CD1c-positive myeloid dendritic cell (primary cell): Measurements from ENCODE around the gene RYR1.
"Not testable (repeated sequence)": the region's sequence is repeated elsewhere in the genome, so short reads cannot be mapped to it uniquely, and the experiment has no call there.

Experiments used
- DNase-seq: peaks from one replicate; pipeline ENCODE4 v3.0.0-alpha.2; 2016; ENCODE audit errors: extremely low spot score

Gene RYR1

GRCh38 chr19:38457690-38458405, 24.4 kb downstream of the RYR1 start:
- no peak for DNase-seq

- DNase-seq: no peak
These were observed 25.5 kb downstream of the RYR1 start for GRCh38 chr19:38458991-38459390.

DNA sequence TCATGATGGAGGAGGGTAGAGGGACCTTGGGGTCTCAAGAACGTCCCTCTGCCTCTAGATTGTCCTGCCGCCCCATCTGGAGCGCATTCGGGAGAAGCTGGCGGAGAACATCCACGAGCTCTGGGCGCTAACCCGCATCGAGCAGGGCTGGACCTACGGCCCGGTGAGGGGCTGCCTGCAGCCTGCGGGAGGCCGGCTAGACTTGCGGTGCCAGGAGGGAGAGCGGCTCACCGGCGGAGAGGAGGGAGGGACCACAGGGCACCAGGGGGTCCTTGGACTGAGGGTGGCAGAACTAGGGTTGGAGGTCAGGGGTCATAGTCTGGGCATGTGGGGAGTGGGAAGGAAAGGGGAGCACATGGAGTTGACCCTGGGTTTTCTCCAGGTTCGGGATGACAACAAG, 29.9 kb downstream of the RYR1 start:
- DNase-seq: no peak

DNA sequence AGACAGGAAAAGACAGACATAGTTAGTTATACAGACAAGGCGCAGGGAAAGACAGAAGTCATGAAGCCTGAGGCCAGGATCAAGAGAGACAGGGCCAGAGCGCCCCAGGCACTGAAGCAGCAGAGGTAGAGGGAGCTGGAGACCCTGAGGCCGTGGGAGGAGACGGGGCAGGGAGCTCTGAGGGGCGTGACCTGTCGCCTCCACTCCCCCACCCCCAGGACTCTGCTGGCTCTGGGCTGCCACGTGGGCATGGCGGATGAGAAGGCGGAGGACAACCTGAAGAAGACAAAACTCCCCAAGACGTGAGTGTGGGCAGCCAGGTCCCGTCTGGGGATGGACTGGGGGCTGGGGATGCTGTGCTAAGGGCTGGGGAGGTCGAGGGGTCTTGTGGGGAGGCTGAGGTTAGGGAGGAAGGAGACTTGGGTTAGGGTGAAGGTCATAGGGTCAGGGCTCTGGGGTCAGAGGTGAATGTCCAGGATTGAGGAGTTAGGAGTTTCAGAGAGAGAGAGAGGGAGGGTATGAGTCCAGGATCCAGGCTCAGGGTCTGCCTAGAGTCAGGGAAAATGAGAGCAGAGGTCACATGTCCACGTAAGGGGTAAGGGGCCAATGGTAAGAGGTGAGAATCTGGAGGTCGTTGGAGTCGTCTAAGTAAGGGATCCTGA, 31.1 kb downstream of the RYR1 start:
- no peak for DNase-seq

GRCh38 chr19:38466050-38466449, 32.6 kb downstream of the RYR1 start:
- no peak for DNase-seq

DNA sequence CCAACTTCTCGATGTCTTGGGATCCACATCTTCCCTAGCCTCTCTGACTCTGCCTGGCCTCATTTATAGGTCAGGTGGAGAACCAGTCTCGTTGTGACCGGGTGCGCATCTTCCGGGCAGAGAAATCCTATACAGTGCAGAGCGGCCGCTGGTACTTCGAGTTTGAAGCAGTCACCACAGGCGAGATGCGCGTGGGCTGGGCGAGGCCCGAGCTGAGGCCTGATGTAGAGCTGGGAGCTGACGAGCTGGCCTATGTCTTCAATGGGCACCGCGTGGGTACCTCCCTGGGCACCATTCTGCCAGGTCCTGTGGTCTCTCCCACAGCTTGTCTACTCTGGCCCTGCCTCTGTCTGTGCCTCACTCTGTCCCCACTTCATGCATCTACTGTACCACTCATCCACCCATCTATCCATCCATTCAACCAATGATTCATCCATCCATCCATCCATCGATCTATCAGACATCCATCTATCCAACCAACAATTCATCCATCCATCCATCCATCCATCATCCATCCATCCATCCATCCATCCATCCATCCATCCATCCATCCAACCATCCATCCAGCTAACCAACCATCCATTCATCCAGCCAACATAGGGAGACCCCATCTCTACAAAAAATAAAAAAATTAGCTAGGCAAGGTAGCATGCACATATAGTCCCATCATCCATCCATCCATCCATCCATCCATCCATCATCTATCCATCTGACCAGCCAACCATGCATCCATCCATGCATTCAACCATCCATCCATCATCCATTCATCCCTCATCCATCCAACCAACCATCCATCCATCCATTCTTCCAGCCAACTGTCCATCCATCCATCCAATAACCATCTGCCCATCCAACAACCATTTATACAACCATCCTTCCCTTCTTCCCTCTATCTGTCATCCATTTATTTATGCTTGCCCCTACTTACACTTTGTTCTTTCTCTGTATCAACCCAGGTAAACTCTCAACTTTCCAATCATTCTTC, 34.3 kb downstream of the RYR1 start:
- no peak for DNase-seq

GRCh38 chr19:38469151-38469550, 35.7 kb downstream of the RYR1 start:
- no peak for DNase-seq

GRCh38 chr19:38470788-38471480, 37.4 kb downstream of the RYR1 start:
- DNase-seq: no peak

- DNase-seq: not testable (repeated sequence)
These were observed 39.2 kb downstream of the RYR1 start for GRCh38 chr19:38472725-38473124.

DNA sequence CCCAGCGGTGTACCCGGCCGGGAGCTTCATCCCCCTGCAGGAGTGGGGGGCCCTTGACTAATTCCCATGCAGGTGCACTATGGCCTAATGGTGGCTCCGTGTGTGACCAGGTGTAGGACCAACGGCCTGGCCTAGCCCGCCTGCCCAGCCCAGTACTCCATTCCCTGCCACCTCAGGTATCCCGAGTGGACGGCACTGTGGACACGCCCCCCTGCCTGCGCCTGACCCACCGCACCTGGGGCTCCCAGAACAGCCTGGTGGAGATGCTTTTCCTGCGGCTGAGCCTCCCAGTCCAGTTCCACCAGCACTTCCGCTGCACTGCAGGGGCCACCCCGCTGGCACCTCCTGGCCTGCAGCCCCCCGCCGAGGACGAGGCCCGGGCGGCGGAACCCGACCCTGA, 39.7 kb downstream of the RYR1 start:
- DNase-seq: no peak

- no peak for DNase-seq
These were observed 41.7 kb downstream of the RYR1 start for GRCh38 chr19:38475176-38475575.

GRCh38 chr19:38478273-38478971, 44.9 kb downstream of the RYR1 start:
- DNase-seq: no peak

DNA sequence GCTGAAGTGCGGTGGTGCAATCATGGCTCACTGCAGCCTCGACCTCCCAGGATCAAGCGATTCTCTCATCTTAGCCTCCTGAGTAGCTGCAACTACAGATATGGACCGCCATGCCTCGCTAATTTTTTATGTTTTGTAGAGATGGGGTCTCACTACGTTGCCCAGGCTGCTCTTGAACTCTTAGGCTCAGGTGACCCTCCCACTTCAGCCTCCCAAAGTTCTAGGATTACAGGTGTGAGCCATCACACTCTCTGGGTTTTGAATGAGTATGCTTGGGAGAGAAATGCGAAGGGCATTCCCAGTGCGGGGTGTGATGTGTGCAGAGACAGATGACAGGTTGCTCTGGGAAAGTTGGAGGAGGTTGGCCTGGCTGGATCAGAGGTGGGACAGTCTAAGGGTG, 49.0 kb downstream of the RYR1 start:
- DNase-seq: no peak

- no peak for DNase-seq
These were observed 49.6 kb downstream of the RYR1 start for GRCh38 chr19:38483016-38483630.

GRCh38 chr19:38484747-38485146, 51.3 kb downstream of the RYR1 start:
- DNase-seq: no peak

DNA sequence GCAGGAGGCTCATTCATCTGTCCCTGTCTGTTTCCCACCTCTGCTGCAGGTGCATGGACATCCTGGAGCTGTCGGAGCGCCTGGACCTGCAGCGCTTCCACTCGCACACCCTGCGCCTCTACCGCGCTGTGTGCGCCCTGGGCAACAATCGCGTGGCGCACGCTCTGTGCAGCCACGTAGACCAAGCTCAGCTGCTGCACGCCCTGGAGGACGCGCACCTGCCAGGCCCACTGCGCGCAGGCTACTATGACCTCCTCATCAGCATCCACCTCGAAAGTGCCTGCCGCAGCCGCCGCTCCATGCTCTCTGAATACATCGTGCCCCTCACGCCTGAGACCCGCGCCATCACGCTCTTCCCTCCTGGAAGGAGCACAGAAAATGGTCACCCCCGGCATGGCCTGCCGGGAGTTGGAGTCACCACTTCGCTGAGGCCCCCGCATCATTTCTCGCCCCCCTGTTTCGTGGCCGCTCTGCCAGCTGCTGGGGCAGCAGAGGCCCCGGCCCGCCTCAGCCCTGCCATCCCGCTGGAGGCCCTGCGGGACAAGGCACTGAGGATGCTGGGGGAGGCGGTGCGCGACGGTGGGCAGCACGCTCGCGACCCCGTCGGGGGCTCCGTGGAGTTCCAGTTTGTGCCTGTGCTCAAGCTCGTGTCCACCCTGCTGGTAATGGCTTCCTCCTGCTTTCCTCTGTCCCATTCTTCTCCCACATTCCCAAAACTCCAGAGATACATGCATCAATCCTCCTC, 52.2 kb downstream of the RYR1 start:
- DNase-seq: no peak

- DNase-seq: no peak
These were observed 53.3 kb downstream of the RYR1 start for GRCh38 chr19:38486731-38487336.

DNA sequence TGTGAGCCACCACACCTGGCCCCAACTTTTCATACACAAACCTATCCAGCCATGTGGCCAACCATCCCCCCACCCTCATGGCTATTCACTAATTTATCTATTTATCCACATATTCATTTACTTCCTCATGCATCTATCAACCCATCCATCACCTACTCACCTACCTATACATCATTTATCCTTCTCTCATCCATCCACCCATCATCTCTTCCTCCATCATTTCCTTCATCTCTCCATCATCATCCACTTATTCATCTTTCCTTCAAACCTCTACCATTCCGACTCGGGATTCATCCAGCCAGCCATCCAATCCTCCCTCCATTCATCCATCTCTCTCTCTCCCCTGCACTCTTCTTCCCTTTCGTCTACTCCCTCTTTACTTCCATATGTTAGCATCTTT, 54.6 kb downstream of the RYR1 start:
- no peak for DNase-seq

- no peak for DNase-seq
These were observed 55.4 kb downstream of the RYR1 start for GRCh38 chr19:38488776-38489481.
